Testis (tissue), 2 donors: ENCODE data around the gene C20orf96.
A peak's percentile ranks its signal among the peaks of the same experiment; 100 is the strongest.

Experiments
- POLR2A ChIP-seq: fragments of 450-650 bp; IDR thresholded peaks from one replicate; pipeline ENCODE4 v1.6.1; 2017; ENCODE audit warnings: antibody characterized with exemption, mild to moderate bottlenecking, moderate library complexity
- TF ChIP-seq, protein P1 (sequence below), 3 experiments: fragments of 450-650 bp in 2 of 3; fragments of 200-600 bp in 1 of 3; sonication (generic) in 1 of 3; IDR thresholded peaks; one replicate each; pipeline ENCODE4 v1.5.1; 2016 to 2019; ENCODE audit warnings: antibody characterized with exemption in 3 of 3, mild to moderate bottlenecking in 2 of 3, moderate library complexity in 1 of 3

DNA sequence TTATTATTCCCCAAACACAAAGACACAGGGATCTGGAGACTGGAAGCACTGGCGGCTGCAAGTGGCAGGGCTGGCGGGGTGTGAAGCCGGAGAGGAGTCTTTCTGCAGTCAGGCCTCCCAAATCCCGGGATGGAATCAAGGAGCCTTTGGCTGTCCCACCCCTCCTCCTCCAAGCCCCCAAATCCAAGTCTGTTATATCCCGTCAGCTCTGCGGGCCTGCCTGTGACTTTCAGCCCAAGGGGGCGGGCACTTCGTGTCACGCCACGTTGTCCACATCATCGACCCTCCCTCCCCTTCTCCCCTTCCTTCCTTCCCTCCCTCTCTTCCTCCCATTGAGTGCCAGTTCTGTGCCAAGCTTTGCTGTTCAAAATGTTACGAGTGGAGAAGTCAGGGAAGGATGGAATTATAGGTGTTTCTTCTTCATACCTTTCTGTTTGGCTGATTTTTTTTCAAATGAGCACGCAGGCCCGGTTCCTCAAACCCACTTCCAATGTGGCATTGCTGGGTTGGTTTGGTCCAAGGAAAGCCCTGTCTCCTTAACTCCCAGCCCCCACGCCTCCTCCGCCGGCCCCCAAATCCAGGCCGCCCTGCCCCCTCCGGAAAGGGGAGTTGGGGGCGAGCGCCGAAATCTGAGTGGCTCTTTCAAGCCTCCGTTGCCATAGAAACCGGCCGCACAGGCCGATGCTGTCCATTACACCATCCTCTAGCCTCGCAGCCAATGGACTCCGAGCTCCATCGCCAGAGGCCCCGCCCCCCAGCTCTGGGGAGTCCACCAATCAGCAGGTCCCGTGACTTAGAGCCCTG is 19.5 kb upstream of the C20orf96 start:
- TF ChIP-seq, protein P1, sequence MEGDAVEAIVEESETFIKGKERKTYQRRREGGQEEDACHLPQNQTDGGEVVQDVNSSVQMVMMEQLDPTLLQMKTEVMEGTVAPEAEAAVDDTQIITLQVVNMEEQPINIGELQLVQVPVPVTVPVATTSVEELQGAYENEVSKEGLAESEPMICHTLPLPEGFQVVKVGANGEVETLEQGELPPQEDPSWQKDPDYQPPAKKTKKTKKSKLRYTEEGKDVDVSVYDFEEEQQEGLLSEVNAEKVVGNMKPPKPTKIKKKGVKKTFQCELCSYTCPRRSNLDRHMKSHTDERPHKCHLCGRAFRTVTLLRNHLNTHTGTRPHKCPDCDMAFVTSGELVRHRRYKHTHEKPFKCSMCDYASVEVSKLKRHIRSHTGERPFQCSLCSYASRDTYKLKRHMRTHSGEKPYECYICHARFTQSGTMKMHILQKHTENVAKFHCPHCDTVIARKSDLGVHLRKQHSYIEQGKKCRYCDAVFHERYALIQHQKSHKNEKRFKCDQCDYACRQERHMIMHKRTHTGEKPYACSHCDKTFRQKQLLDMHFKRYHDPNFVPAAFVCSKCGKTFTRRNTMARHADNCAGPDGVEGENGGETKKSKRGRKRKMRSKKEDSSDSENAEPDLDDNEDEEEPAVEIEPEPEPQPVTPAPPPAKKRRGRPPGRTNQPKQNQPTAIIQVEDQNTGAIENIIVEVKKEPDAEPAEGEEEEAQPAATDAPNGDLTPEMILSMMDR (IDR thresholded peaks at IDR 0.05), result peak in 1 of 3 experiments; percentile 9
- no peak for TF ChIP-seq POLR2A
